Measurements from ENCODE around the gene TMEM200C. TPM values are rescaled to one million over a fixed set of nuclear protein-coding genes. Genes with fewer than 3 reads are reported as not detected.

TMEM200C gene
- total RNA-seq, 4 donors from 2014 or later, result under 0.01 to 0.16 (median 0.13) TPM

GRCh38 chr18:5918205-5918858, 23.0 kb upstream of the TMEM200C start:
- no peaks in the 10 kb centered on the region for H3K27me3 ChIP-seq
- WGBS, 2 donors (ENCODE audit: low coverage in 1 of 2), result 79% methylated on average over 3 of the region's 3 CpGs; no CpG with 5 or more reads in 1 of the 2 donors
- ATAC-seq, result no peak
- H3K4me3 ChIP-seq, result no peak overlapping the region
- H3K36me3 ChIP-seq, result no peaks in the 10 kb centered on the region
- TF ChIP-seq POLR2AphosphoS5 (IDR thresholded peaks at IDR 0.05), result no peak
- TF ChIP-seq, protein P1, sequence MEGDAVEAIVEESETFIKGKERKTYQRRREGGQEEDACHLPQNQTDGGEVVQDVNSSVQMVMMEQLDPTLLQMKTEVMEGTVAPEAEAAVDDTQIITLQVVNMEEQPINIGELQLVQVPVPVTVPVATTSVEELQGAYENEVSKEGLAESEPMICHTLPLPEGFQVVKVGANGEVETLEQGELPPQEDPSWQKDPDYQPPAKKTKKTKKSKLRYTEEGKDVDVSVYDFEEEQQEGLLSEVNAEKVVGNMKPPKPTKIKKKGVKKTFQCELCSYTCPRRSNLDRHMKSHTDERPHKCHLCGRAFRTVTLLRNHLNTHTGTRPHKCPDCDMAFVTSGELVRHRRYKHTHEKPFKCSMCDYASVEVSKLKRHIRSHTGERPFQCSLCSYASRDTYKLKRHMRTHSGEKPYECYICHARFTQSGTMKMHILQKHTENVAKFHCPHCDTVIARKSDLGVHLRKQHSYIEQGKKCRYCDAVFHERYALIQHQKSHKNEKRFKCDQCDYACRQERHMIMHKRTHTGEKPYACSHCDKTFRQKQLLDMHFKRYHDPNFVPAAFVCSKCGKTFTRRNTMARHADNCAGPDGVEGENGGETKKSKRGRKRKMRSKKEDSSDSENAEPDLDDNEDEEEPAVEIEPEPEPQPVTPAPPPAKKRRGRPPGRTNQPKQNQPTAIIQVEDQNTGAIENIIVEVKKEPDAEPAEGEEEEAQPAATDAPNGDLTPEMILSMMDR (IDR thresholded peaks at IDR 0.05), result no peak
- TF ChIP-seq POLR2A (IDR thresholded peaks at IDR 0.05), result no peak
- TF ChIP-seq EP300 (IDR thresholded peaks at IDR 0.05), result no peak
- no peak overlapping the region for H3K27ac ChIP-seq
- H3K9me3 ChIP-seq, result no peaks in the 10 kb centered on the region
- no peaks in the 10 kb centered on the region for H3K4me1 ChIP-seq

DNA sequence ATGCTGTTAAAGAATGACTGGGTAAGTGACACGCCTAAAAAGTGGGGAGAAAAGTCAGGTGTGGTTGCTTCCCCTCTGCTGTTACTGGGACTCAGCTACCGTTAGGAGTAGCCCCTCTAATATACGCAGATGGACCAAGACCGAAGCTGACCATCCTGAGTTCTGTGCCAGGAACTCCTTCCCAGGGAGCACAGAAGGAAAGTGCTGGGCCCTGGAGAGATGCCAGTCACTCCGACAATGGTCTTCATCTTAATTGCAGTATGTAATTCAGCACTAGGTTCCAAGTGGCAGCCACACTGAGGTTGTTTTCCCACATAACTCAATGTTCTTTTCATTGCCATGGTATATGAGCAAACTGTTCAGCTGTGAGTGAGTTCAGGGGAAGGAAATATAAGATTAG, 19.6 kb upstream of the TMEM200C start:
- TF ChIP-seq, protein P1 (IDR thresholded peaks at IDR 0.05), result no peak
- no peak for TF ChIP-seq POLR2AphosphoS5 (IDR thresholded peaks at IDR 0.05)
- TF ChIP-seq POLR2A (IDR thresholded peaks at IDR 0.05), result no peak
- TF ChIP-seq EP300 (IDR thresholded peaks at IDR 0.05), result no peak
- Histone ChIP-seq H3K9me3 (no peaks in the 10 kb centered on the region), H3K27me3 (no peaks in the 10 kb centered on the region), H3K4me1 (no peaks in the 10 kb centered on the region), H3K36me3 (no peaks in the 10 kb centered on the region), H3K27ac (no peak overlapping the region), H3K4me3 (no peak overlapping the region)
- WGBS, 2 donors (ENCODE audit: low coverage in 1 of 2), result 0 to 58% methylated on average over 1 to 5 of the region's 5 CpGs
- no peak for ATAC-seq

DNA sequence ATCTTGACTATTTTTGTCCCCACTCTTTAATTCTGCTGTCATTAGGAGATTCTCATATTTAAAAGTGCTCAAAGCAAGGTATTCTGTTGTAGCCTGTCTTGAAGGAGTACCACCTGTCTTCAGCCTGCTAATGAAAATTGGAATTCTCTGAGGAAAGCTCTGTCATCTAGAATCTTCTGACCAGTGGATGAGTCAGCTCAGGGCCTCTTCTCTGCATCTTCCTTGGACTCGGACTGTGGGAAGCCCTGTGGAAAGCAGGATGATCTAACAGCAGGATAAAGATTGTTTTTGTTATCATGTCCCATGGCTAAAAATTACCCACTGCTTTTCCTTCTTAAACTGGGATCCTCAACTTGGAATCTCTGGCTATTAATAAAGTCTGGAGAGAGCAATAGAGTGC, 18.7 kb upstream of the TMEM200C start:
- H3K4me3 ChIP-seq, result no peak overlapping the region
- H3K27me3 ChIP-seq, result no peaks in the 10 kb centered on the region
- no peaks in the 10 kb centered on the region for H3K36me3 ChIP-seq
- H3K9me3 ChIP-seq, result no peaks in the 10 kb centered on the region
- no peaks in the 10 kb centered on the region for H3K4me1 ChIP-seq
- no peak for ATAC-seq
- no peak overlapping the region for H3K27ac ChIP-seq
- 36 to 67% methylated on average over 1 of the region's 1 CpG for WGBS, 2 donors (ENCODE audit: low coverage in 1 of 2)
- TF ChIP-seq POLR2AphosphoS5 (IDR thresholded peaks at IDR 0.05) (no peak), POLR2A (IDR thresholded peaks at IDR 0.05) (no peak), EP300 (IDR thresholded peaks at IDR 0.05) (no peak)
- TF ChIP-seq, protein P1 (IDR thresholded peaks at IDR 0.05), result no peak

DNA sequence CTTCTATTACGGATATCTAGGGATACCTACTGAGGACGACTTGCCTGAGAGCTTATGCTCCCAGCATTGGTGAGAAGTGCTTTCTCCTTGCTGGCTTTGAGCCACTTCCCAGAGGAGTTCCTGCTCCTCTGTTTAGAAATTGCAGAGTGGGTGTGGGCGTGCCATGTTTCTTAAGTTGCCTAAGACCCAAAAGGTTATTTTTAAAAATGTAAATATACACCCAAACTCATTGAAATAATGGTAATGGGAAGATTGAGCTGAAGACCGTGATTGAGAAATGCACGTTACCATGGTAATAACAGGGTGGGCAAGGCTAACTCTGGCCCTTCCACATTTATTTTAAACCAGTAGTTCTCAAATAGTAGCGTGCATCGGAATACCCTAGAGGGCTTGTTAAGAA, 17.2 kb upstream of the TMEM200C start:
- no peak overlapping the region for H3K4me3 ChIP-seq
- H3K4me1 ChIP-seq, result no peaks in the 10 kb centered on the region
- TF ChIP-seq POLR2AphosphoS5 (IDR thresholded peaks at IDR 0.05) (no peak), EP300 (IDR thresholded peaks at IDR 0.05) (no peak), POLR2A (IDR thresholded peaks at IDR 0.05) (no peak)
- TF ChIP-seq, protein P1 (IDR thresholded peaks at IDR 0.05), result no peak
- H3K27me3 ChIP-seq, result no peaks in the 10 kb centered on the region
- no peaks in the 10 kb centered on the region for H3K36me3 ChIP-seq
- WGBS, 2 donors (ENCODE audit: low coverage in 1 of 2), result 65 to 72% methylated on average over 5 to 6 of the region's 7 CpGs
- no peak for ATAC-seq
- no peak overlapping the region for H3K27ac ChIP-seq
- no peaks in the 10 kb centered on the region for H3K9me3 ChIP-seq

DNA sequence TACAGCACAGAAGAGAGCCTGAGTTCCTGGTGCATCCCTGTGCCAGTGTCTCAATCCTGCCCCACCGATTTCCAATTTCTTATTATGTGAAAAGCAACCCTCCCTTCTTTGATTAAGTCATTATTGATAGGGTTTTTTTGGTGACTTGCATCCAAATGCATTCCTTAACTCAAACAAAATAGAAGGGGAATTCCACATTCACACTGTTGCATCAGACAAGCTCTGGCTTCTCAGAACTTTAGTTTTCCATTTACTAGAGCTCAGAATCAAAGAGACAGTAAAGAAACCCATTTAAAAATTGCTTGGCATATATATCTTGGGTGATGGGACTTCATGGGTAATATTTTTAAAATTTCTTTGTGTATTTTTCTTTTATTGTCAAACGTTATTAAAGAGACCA, 13.8 kb upstream of the TMEM200C start:
- 35 to 48% methylated on average over 2 of the region's 2 CpGs for WGBS, 2 donors (ENCODE audit: low coverage in 1 of 2)

More for the DNA sequence above, 13.8 kb upstream of the TMEM200C start:
- no peaks in the 10 kb centered on the region for H3K36me3 ChIP-seq
- H3K27me3 ChIP-seq, result no peaks in the 10 kb centered on the region
- no peak overlapping the region for H3K27ac ChIP-seq
- H3K9me3 ChIP-seq, result no peaks in the 10 kb centered on the region
- no peak for ATAC-seq
- TF ChIP-seq EP300 (IDR thresholded peaks at IDR 0.05) (no peak), POLR2A (IDR thresholded peaks at IDR 0.05) (no peak), POLR2AphosphoS5 (IDR thresholded peaks at IDR 0.05) (no peak)
- TF ChIP-seq, protein P1 (IDR thresholded peaks at IDR 0.05), result no peak
- no peak overlapping the region for H3K4me3 ChIP-seq
- H3K4me1 ChIP-seq, result no peaks in the 10 kb centered on the region

Measured in gastroesophageal sphincter (tissue), 4 donors.